Panc1 (cell line): ENCODE measurements around the gene UBASH3B. TPM values are rescaled to one million over a fixed set of nuclear protein-coding genes. Genes with fewer than 3 reads are reported as not detected.

Experiments used
- ATAC-seq: fragments of 200-7000 bp; cut with Tn5 transposase; 2 replicates; pipeline ENCODE4 v1.9.1; 2020; ENCODE audit warnings: mild to moderate bottlenecking, moderate library complexity
- BruUV-seq: library from RNA; stranded (reverse); fragments of 400-500 nt; replicated peaks from 2 replicates; lab custom pipeline; 2021; lab: Mats Ljungman, UMichigan
- CTCF ChIA-PET: fragments of 300-600 bp; sonication (Branson Sonifier 250); formaldehyde crosslinking; loops from one replicate; lab custom pipeline; 2022; ENCODE audit warnings: antibody characterized with exemption; lab: Charles Lee
- POLR2A ChIA-PET: fragments of 300-600 bp; sonication (Branson Sonifier 250); formaldehyde crosslinking; loops from one replicate; lab custom pipeline; 2022; ENCODE audit warnings: antibody characterized with exemption; lab: Charles Lee
- DNase-seq: peaks from one replicate; pipeline ENCODE4 v3.0.0-alpha.2; 2010; ENCODE audit warnings: low read depth, low spot score
- H3K27ac ChIP-seq: 2 replicates; pipeline ENCODE4 v1.5.1; 2011; ENCODE audit warnings: mild to moderate bottlenecking, low read length, inconsistent platforms
- H3K27me3 ChIP-seq: fragments of 200-500 bp; sonication (Bioruptor generic); 2 replicates; pipeline ENCODE4 v1.6.0; 2014; ENCODE audit warnings: low read length, inconsistent platforms; ENCODE audit not compliant: control insufficient read depth, insufficient read depth
- H3K36me3 ChIP-seq: fragments of 200-500 bp; sonication (Bioruptor generic); 2 replicates; pipeline ENCODE4 v1.5.1; 2014; ENCODE audit warnings: inconsistent platforms, mild to moderate bottlenecking, low read length, moderate library complexity; ENCODE audit not compliant: control insufficient read depth, insufficient read depth
- H3K4me1 ChIP-seq: 2 replicates; pipeline ENCODE4 v1.5.1; 2011; ENCODE audit warnings: inconsistent platforms, mild to moderate bottlenecking, low read length, moderate library complexity; ENCODE audit not compliant: control insufficient read depth, insufficient read depth
- H3K4me3 ChIP-seq, 2 experiments: 2 replicates each; pipeline ENCODE4 v1.5.1; 2011 to 2012; ENCODE audit warnings: low read depth in 2 of 2, low read length in 2 of 2, mild to moderate bottlenecking in 2 of 2, inconsistent platforms in 1 of 2, moderate library complexity in 1 of 2
- H3K9me3 ChIP-seq: fragments of 200-500 bp; sonication (Bioruptor generic); 2 replicates; pipeline ENCODE4 v1.5.1; 2014; ENCODE audit warnings: low read depth, mild to moderate bottlenecking, inconsistent platforms, low read length, moderate library complexity; ENCODE audit not compliant: control insufficient read depth, insufficient read depth
- POLR2AphosphoS5 ChIP-seq: IDR thresholded peaks from 2 replicates; pipeline ENCODE4 v1.6.1; 2012; ENCODE audit warnings: mild to moderate bottlenecking, low read depth, low read length, moderate library complexity
- SIN3A ChIP-seq: IDR thresholded peaks from 2 replicates; pipeline ENCODE4 v1.6.1; 2012; ENCODE audit warnings: low read depth, mild to moderate bottlenecking, low read length, moderate library complexity, borderline replicate concordance; ENCODE audit not compliant: insufficient read depth
- TCF7L2 ChIP-seq: IDR thresholded peaks from 2 replicates; pipeline ENCODE4 v1.6.1; 2011; ENCODE audit warnings: mild to moderate bottlenecking, low read depth, low read length, inconsistent platforms
- in situ Hi-C: cut with HindIII; loops from 2 replicates; pipeline ENCODE4 v1.10.0; 2016; ENCODE audit warnings: low sequenced_read_pairs, low pct_unique_long_range_greater_than_20kb
- intact Hi-C: fragments of 100-400 bp; cut with micrococcal nuclease; formaldehyde crosslinking; loops from one replicate; pipeline ENCODE4 v1.10.0; 2022; ENCODE audit not compliant: unreplicated experiment
- total RNA-seq: library from RNA; stranded (reverse); gene quantifications from one replicate; pipeline ENCODE4 v1.2.1, GENCODE V29; 2021; ENCODE audit not compliant: unreplicated experiment
- TF ChIP-seq, protein P1 (sequence below): fragments of 450-650 bp; IDR thresholded peaks from 2 replicates; pipeline ENCODE4 v1.5.1; 2017; ENCODE audit warnings: mild to moderate bottlenecking
- TF ChIP-seq, protein P2 (sequence below), 2 experiments: IDR thresholded peaks; 2 replicates each; pipeline ENCODE4 v1.6.1; 2011 to 2012; ENCODE audit warnings: low read depth in 2 of 2, control low read depth in 1 of 2, low read length in 1 of 2, mild to moderate bottlenecking in 1 of 2, moderate library complexity in 1 of 2; ENCODE audit not compliant: insufficient read depth in 1 of 2

UBASH3B gene
- total RNA-seq, 1 experiment from 2014 or later = 55.1 TPM

DNA sequence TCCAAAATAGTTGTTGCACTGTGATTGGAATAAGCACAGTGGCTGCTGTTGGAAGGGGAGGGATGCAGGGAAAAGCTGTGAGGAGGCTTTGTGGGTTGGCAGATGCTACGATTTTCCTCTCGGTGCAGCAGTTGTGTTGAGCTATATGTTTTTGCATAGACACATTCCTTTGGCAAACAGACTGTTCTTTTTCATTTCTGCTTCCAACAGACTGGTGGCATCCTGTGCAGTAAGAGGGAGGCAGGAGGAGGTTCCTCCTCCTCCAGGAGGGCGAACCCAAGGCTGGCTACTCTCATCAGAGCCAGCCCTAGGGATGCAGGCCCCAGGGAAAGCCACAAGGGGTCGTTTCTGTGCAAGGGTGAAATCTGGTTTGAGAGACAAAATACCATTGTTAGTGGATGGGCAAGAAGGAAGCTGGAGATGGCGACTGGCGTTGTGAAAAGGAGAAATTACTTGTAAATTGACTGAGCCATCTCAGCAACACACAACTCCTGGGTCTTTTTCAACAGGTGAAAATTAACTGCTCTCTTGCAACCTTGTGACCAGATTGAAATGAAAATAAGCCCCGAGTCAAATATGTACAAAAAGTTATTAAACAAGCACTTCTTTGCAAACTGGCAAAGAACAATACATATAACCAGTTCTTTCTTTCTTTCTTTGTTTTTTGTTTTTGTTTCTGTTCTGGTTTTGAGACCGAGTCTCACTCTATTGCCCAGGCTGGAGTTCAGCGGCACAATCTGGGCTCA lies 26.5 kb upstream of the UBASH3B start:
- Histone ChIP-seq H3K36me3 (no peaks in the 10 kb centered on the region), H3K4me3 (no peak overlapping the region), H3K27ac (no peak overlapping the region), H3K27me3 (no peaks in the 10 kb centered on the region), H3K9me3 (no peaks in the 10 kb centered on the region), H3K4me1 (no peaks in the 10 kb centered on the region)
- BruUV-seq = no TSS peak
- ATAC-seq (peak; percentile 88), DNase-seq (peak; percentile 60)
- in situ Hi-C loops (no loop called here), intact Hi-C loops (loop anchor here (1.0 kb wide), 2 partner anchors 152 to 225 kb away; no protein-coding TSS in a partner anchor)
- CTCF ChIA-PET = interaction anchor here (0.5 to 1.6 kb wide), 15 partner anchors 8 to 355 kb away, joined by 3 to 16 read pairs (median 4); no protein-coding TSS in a partner anchor
- POLR2A ChIA-PET = interaction anchor here (0.6 to 1.0 kb wide), 2 partner anchors 66 to 69 kb away, joined by 3 to 4 read pairs; no protein-coding TSS in a partner anchor
- TF ChIP-seq, protein P1, sequence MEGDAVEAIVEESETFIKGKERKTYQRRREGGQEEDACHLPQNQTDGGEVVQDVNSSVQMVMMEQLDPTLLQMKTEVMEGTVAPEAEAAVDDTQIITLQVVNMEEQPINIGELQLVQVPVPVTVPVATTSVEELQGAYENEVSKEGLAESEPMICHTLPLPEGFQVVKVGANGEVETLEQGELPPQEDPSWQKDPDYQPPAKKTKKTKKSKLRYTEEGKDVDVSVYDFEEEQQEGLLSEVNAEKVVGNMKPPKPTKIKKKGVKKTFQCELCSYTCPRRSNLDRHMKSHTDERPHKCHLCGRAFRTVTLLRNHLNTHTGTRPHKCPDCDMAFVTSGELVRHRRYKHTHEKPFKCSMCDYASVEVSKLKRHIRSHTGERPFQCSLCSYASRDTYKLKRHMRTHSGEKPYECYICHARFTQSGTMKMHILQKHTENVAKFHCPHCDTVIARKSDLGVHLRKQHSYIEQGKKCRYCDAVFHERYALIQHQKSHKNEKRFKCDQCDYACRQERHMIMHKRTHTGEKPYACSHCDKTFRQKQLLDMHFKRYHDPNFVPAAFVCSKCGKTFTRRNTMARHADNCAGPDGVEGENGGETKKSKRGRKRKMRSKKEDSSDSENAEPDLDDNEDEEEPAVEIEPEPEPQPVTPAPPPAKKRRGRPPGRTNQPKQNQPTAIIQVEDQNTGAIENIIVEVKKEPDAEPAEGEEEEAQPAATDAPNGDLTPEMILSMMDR = peak; percentile 96
- TF ChIP-seq POLR2AphosphoS5 (no peak), SIN3A (no peak), TCF7L2 (no peak)
- TF ChIP-seq, protein P2, sequence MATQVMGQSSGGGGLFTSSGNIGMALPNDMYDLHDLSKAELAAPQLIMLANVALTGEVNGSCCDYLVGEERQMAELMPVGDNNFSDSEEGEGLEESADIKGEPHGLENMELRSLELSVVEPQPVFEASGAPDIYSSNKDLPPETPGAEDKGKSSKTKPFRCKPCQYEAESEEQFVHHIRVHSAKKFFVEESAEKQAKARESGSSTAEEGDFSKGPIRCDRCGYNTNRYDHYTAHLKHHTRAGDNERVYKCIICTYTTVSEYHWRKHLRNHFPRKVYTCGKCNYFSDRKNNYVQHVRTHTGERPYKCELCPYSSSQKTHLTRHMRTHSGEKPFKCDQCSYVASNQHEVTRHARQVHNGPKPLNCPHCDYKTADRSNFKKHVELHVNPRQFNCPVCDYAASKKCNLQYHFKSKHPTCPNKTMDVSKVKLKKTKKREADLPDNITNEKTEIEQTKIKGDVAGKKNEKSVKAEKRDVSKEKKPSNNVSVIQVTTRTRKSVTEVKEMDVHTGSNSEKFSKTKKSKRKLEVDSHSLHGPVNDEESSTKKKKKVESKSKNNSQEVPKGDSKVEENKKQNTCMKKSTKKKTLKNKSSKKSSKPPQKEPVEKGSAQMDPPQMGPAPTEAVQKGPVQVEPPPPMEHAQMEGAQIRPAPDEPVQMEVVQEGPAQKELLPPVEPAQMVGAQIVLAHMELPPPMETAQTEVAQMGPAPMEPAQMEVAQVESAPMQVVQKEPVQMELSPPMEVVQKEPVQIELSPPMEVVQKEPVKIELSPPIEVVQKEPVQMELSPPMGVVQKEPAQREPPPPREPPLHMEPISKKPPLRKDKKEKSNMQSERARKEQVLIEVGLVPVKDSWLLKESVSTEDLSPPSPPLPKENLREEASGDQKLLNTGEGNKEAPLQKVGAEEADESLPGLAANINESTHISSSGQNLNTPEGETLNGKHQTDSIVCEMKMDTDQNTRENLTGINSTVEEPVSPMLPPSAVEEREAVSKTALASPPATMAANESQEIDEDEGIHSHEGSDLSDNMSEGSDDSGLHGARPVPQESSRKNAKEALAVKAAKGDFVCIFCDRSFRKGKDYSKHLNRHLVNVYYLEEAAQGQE (IDR thresholded peaks at IDR 0.05; ENCODE audit: insufficient read depth in 1 of 2, low read depth in 2 of 2, low read length in 1 of 2) = no peak

DNA sequence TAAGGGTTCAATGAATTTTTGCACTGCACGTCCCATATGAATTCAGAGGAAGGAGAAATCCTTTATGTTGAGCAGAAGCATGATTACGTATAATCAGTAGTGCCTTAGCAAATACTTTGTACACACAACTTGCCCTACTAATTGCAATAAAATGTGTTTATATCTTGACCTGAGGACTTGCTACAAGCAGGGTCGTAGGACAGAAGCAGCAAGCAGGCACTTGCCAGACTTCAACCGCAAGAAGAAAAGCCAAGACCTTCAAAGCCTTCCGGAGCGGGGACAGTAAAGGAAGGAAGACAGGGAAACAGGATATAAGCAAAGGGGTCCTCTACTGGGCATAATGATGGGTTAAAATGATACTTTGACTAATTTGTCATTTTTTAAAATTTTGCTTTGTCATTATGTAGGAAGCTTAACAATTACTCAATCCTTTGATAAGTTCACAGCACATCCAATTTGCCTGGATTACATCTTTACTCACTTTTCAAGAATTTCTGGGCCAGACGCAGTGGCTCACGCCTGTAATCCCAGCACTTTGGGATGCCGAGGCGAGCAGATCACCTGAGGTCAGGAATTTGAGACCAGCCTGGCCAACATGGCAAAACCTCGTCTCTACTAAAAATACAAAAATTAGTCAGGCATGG lies 23.2 kb upstream of the UBASH3B start:
- in situ Hi-C loops (no loop called here), intact Hi-C loops (no loop called here)
- ChIA-PET CTCF (interaction anchor here (0.6 kb wide), 1 partner anchor 148 kb away, joined by 3 read pairs; no protein-coding TSS in a partner anchor), POLR2A (no interaction called here)
- TF ChIP-seq, protein P2 (IDR thresholded peaks at IDR 0.05; ENCODE audit: insufficient read depth in 1 of 2, low read depth in 2 of 2, low read length in 1 of 2) = no peak
- TF ChIP-seq POLR2AphosphoS5 (no peak), TCF7L2 (no peak), SIN3A (no peak)
- TF ChIP-seq, protein P1 = no peak
- Histone ChIP-seq H3K9me3 (no peaks in the 10 kb centered on the region), H3K27ac (no peak overlapping the region), H3K4me1 (no peaks in the 10 kb centered on the region), H3K4me3 (no peak overlapping the region), H3K27me3 (no peaks in the 10 kb centered on the region), H3K36me3 (no peaks in the 10 kb centered on the region)
- no peak for ATAC-seq
- no peak for DNase-seq
- no TSS peak for BruUV-seq
